ENCODE results near the gene SMAD7.

Gene SMAD7

DNA sequence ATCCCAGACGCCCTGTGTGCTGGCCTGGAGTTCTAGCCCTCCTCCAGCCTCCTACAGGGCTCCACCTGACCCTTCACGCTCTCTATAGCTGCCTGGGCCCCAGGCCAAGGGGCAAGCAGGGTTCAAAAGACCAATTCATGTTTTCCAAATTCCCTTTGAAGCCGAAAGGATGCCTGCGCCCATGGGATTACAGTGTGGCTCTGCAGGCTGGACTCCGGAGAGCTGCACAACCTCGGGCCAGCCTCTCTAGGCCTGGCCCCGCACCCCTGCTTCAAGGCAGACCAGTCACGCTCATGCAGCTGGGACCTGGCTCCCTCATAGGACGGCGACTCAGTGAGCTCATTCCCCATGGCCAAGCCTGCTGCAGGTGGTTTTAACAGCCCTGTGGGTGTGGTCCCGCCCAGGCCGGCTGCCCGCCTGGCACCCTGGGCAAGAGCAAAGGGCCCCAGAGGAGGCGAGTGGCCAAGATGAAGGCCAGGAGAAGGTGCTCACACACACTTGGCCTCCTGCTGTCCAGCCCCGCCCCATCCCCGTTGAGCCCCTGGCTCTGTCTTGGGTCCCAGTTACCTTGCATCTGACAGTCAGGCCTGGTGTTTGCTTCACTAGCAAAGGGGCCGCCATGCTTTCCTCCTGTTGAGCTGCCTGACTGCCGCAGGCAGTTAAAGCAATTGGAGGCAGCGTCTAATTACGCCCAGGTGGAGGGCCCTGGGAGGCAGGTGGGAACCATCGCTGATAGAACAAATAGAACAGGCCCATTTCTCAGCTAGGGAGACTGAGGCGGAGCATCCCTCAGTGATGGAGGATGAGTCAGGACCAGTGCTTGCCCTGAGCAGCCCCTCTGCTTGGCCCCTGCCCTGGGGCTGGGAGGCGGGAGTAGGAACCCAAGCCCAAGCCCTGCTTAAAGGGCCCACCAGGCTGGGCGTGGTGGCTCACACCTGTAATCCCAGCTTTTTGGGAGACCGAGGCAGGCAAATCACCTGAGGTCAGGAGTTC is 56.9 kb downstream of the SMAD7 start:
- DNase-seq (ENCODE audit: low read depth): no peak

- no peak for DNase-seq (ENCODE audit: low read depth)
Measured at GRCh38 chr18:48893061-48893607, 57.6 kb downstream of the SMAD7 start.

DNA sequence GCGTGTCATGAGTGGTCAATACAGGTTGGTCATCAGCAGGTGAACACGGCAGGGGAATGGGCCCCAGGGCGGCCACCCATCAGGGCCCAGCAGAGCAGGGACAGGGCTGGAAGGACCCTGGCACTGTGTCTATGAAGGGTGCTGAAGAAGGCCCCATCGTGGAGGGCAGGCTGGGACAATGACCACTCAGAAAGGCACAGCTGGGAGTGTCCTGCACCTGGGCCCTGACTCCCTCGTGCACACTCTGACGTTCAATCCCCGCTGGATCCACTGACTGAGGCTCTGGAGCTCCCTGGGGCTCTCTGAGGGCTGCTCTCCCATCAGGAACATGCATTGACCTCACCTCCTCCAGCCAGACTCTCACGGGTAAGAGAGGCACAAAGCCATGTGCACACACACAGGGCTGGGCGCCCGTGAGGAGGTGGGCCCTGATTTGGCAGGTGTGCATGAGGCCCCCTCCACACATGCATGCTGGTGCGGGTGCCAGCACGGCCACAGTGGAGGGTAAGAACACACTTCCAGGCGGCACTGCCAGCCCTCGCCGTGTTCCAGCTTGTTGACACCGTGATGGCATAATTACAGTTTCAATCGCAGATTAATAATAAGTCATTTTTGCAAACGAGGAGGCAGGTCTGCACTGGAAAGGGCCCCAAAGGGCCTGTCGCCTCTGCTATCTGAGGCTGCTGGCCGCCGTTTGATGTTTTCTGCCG is 58.5 kb downstream of the SMAD7 start:
- DNase-seq (ENCODE audit: low read depth): no peak

GRCh38 chr18:48891721-48892120 is 59.0 kb downstream of the SMAD7 start:
- no peak for DNase-seq (ENCODE audit: low read depth)

DNA sequence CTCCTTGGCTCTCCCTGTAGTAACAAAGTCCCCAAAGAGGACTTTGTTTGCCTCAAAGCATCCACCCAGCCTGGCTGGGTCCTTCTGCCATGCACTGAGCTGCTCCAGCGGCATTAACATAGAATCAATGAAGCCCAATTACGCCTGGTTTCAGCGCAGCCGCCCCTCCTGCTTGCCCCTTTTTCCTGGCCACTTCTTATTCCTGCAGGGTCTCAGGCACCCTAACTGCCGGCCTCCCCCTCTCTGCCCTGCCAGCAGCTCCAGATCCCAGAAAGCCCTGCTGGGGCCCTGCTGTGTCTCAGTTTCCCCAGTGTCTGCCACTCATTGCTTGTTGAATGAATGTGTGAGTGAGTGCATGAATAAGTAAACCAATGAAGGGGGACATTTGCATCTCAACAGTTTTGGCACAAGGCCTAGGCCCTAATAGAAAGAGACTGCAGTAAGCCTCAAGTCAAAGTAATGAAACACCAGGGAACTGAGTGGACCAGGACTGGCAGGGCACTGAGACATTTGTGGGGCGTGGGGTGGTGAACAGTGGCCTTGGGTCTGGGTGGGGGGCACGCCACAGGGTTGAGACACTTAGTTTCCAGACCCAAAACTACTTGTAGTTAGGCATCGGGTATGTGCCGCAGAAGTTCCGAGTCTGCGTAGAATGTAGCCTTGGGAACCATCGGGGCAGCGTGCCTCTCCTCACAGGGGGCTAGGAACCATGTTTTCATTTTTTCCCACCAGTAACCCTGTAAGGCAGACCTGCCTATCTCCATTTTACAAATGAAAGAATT is 60.6 kb downstream of the SMAD7 start:
- DNase-seq (ENCODE audit: low read depth): no peak

GRCh38 chr18:48889115-48889941 is 61.4 kb downstream of the SMAD7 start:
- no peak for DNase-seq (ENCODE audit: low read depth)

DNA sequence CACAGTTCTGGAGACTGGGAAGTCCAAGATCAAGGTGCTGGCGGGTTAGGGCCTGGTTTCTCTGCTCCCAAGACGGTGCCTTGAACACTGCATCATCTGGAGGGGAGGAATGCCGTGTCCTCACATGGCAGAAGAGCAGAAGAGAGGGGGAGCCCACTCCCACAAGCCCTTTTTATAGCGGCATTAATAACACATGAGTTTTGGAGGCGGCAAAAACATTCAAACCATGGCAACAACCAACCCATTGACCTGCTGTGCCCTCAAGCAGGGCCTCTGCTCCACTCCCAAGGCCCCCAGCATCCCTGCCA is 62.0 kb downstream of the SMAD7 start:
- no peak for DNase-seq (ENCODE audit: low read depth)

DNA sequence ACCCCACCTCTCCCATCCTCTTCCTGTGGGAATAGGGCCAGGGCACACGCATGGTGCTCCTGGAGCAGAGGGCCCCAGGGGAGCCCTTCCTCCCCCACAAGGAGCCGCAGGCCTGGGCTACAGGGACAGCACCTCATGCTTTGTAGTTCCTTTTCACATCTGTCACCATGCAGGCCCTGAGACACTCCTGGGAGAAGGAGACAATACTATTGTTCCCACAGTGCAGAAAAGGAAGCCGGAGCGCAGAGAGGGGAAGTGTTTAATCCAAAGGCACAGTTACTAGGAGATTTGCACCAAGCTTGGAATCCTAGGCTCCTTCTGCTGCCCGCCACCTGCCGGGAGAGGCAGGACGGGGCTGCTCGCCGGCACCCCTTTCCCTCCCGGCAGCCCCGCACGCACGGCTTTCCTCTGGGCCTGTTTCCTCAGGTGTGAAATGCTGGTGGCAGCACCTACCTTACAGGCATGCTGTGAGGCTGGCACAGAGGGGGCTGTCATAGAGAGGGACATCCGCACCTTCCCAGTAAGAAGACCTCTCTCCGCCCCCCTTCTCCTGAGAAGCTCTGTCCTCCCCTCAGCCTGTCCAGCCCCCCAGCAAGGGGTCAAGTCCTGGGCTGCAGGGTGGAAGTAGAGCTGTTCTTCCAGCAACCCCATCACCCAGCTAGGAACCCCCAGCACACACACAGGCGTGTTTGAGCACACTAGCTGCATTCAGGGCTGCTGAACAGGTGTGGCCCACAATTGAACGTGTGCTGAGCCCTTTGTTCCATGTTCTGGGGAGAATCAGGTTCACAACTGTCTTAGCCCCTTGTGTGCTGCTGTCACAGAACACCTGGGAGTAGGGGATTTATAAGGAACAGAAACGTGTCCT is 62.6 kb downstream of the SMAD7 start:
- DNase-seq (ENCODE audit: low read depth): no peak

GRCh38 chr18:48887294-48887904 is 63.4 kb downstream of the SMAD7 start:
- no peak for DNase-seq (ENCODE audit: low read depth)

DNA sequence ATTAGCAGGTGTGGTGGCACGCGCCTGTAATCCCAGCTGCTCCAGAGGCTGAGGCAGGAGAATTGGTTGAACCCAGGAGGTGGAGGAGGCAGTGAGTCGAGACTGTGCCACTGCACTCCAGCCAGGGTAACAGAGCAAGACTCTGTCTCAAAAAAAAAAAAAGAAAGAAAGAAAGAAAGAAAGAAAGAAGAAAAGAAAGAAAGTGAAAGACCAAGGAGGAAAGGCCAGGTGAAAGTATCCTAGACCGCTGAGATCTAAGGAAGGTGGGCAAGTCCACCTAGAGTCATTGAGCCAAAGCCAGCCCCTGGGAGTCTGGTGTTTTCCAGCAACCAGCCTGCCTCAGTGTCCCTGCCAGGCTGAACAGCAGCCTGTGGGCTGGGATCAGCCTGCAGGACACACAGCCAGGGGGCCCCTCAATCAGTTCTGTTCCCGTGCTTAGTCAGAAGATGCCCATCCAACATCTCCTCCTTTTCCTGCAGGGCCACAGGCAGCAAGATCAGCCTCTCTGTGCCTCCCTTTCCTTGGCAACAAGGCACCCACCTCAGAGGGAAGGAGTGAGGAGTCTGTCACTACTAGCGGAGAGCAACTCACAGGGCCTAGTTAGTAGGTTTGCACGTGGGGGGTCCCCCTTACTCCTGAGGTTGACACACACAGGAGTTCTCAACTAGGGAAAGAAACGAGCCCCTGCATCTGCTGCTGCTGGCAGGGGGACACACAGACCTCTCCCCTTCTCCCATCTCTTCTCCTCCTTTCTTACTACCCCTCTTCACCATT is 64.1 kb downstream of the SMAD7 start:
- DNase-seq (ENCODE audit: low read depth): no peak

DNA sequence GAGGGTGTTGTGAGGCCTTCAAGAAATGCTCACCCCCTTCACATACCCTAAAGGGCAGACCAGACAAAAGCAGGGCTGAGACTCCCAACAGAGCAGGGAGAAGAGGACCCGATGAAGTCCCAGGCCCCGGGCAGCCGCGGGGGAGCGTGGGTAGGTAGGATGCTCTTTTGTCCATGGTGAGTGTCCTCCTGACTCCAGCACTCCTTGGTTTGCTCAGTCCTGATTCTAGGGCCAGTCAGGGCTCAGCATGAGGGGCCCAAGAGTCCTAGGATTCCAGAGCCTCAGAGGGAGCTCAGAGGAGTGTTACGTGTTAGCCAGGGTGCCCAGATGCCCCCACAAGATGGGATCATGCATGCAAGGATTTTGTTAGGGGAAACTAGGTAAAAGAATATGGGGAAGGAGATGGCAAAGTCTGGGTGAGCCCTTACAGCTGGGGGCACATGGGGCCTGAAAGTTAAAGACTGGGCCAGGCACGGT is 64.8 kb downstream of the SMAD7 start:
- DNase-seq (ENCODE audit: low read depth): no peak

DNA sequence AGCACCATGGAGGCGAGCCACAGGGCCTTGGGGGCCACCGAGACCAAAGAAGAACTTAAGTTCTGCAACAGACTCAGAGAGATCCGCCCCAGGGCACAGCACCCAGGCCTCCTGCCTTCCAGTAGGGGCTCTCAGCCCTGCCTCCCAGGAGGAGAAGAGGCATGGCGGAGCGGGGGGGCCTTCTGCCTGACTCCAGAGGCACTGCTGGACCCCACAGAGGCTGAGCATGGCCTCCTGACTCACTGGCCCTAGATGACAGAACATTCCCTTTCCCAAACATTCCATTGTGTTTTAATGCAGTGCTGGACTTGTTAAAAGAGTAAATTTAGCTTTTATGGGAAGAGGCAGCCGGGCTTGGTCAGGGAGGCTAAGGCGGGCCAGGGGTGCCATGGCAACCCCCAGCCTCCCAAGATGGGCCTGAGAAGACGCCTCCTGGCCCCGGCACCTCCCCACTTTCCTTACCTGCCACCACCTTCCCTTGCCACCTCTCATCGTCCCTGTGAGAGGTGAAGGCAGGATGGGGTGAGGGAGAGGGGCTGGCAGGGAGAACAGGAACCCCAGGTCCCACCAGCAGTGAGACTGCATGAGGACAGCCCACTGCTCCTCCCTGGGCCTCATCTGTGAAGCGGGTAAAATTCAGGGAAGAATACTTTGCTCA is 65.4 kb downstream of the SMAD7 start:
- no peak for DNase-seq (ENCODE audit: low read depth)

GRCh38 chr18:48884771-48885170 is 66.0 kb downstream of the SMAD7 start:
- DNase-seq (ENCODE audit: low read depth): no peak

DNA sequence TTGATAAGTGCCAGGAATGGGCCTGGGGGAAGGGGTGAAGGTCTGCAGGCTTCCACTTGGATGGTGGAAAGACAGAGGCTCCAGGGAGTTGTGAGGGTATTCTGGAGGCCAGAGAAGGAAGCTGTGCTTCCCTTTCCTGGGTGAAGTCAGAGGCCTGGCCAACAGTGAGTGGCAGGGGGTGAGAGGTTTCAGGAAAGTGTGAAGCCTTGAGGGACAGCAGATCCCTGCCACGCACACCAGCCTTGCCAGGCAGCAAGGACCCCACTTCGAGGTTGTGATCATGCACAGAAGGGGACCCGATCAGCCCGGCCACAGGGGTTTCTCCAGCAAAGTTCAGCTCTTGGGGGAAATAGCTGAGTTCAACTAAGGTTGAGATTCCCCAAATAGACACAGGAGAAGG is 66.5 kb downstream of the SMAD7 start:
- no peak for DNase-seq (ENCODE audit: low read depth)

- DNase-seq (ENCODE audit: low read depth): no peak
Measured at GRCh38 chr18:48882379-48882778, 68.4 kb downstream of the SMAD7 start.

GRCh38 chr18:48880931-48881330 is 69.8 kb downstream of the SMAD7 start:
- DNase-seq (ENCODE audit: low read depth): no peak

DNA sequence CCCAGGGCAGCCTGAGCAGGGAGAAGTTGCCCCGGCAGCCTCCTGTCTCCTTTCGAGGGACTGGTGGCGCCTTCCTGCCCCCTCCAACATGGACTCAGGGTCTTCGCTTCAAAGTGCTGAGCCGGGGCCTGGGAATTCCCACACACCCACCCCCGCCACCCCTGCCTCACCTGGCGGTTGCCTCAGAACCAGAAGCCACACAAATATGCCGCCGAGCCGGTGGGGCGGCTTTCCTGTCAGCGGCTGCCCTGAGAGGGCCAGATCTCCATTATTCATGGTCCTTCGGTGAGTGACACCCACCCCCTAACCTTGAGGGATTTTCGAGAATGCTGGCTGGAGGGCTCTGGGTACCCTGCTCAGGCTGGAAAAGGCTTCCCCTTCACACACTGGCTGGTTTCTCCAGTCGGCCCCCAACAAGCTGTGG is 71.7 kb downstream of the SMAD7 start:
- DNase-seq (ENCODE audit: low read depth): no peak

- no peak for DNase-seq (ENCODE audit: low read depth)
Measured at GRCh38 chr18:48878471-48878870, 72.3 kb downstream of the SMAD7 start.
